NCI-H526 treated with DMSO at 0.1 percent for 48 hours (cell line): ENCODE measurements around the gene KAT6B.

Experiments
- DNase-seq: peaks from one replicate; lab custom pipeline; 2025; lab: John Stamatoyannopoulos, UW

The KAT6B gene

DNA sequence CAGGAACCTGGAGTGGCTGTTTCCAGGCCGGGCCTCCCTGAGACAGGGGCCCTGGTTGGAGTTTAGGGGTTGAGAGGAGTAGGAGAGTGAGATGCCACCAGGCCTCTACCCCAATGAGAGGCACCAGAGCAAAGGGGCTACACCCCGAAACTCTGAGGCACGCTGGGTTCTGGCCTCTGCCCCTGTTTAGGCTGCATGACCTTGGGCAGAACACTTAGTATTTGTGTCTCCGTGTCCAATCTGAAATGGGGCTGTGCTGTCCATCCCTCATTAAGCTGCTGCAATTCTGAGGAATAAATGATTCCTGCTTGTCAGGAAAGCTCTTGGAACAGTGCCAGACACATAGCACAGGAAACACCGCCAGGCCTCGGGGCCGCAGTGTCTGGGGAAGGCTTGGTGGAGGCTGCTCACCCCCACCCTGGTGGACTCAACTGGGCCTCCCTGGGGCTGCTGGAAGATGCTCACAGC lies 244.6 kb downstream of the KAT6B start:
- no peak for DNase-seq

GRCh38 chr10:75071756-75072155 lies 245.4 kb downstream of the KAT6B start:
- DNase-seq: no peak

DNA sequence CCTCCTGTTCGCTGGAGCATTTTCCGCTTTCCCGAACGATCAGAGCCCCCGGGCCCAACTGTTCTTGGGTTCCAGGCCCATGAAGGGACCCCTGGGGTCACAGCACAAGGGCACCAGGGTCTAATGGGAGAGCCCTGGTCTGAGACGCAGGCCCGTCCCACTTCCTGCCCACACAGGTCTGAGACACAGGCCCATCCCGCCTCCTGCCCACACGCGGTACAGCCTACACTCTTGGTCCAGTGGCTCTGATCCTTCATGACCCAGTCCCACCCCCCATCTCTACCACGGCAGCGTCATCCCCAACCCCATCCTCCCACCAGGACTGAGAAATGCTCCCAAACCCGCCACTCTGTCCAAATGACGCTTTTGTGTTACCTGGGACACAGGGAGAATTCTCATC lies 246.3 kb downstream of the KAT6B start:
- DNase-seq: no peak

DNA sequence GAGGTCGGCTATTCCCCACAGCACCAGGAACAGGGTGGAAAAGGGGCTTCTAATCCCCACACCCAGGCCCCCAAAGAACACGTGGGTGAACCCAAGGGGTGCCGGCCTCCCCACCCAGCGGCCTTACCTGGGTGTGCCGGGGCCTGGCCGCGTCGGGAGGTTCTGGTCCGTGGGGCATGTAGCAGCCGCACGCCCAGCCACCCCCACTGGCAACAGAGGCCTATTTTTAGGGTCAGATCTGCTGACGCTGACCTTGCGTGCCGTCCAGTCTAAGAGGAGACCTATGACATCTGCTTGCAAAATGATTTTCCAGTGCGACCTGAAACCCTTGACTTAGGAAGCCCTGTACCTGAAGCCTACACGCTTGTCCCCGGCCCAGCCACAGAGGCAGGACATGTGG lies 247.0 kb downstream of the KAT6B start:
- DNase-seq: no peak

DNA sequence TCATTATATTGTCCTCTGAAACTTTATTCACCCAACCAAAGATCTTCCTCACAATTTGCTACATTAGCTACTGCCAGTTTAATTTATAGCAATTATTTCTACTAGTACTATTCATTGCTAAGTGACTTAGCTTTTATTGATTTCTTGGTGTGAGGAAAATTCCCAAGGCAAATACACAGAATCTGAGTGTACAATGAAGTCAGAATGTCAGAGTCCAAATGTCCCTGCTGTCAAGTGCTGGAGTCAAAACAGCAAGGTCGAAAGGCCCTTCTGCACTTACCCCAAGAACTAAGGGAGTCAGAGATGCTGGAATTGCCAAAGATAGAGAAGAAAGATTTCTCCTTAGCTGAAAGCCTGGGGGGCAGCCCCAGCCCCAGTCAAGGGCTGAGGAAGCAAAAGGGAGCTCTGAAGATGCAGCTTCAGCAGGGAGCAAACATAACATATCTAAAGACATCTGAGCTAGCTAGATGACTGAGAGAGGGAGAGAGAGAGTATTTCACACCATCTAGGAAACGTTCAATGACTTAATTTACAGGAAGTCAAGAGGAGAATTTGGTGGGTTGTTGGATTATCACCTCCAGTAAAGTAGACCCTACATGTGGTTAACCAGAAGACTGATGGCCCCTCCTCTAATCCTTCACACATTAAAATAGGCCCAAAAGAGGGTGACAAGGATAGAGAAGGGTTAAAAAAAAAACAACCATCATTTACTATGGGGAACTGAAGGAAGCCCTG lies 248.5 kb downstream of the KAT6B start:
- DNase-seq: no peak

DNA sequence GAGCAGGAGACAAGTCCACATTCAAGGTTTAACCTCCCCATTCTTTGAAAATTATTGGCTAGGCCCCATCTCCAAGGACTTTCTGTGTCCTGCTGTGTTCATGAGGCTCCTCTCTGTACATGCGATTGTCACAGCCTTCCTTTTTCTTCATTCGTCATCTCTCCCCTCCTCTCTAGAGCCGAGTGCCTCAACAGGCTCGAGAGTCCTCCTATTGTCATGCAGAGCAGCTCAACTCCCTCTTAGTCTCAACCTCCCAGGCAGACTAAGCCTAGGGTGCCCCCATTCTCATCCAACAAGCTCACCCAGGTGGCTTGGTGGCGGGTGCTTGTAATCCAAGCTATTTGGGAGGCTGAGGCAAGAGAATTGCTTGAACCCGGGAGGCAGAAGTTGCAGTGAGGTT lies 249.9 kb downstream of the KAT6B start:
- no peak for DNase-seq

DNA sequence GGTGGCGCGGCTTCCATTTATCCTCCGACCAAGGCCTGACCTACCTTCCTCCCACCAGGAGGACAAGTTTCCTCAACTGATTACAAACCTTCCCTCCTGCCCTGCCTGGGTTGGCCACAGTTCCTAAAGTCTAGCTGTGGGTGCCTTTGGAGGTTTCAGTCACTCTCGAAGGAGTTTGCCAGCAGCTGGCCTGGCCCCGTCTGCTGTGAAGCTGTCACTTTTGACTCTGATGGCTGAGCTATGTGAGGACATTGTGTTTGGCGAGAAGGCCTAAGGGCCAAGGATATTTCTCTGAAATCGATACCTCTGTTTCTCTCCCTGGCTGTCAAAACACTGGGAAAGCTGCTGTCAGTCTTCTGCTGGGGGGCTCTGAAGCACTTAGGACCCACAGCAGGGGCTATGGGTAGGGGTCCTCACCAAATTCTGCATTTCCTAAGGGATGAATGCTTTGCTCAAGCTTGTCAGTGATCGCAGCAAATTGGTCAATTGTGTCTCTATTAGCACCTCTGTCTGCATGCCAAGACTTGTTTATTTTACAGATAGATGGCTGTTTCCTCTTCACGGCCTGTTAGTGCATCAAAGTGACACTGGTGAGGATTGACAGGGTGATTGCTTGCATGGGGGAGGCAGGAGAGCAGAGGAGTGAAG lies 253.2 kb downstream of the KAT6B start:
- DNase-seq: no peak

- no peak for DNase-seq
Observed at GRCh38 chr10:75080554-75080953, 254.2 kb downstream of the KAT6B start.

GRCh38 chr10:75081379-75081778 lies 255.0 kb downstream of the KAT6B start:
- no peak for DNase-seq
